HG03175 (cell line): Measurements from ENCODE around the gene SLC30A1.

Experiments used
- ATAC-seq: cut with Tn5 transposase; IDR thresholded peaks from one replicate; pipeline ENCODE4 v1.9.1; 2021; ENCODE audit warnings: mild to moderate bottlenecking, moderate library complexity; ENCODE audit not compliant: unreplicated experiment

Gene SLC30A1

DNA sequence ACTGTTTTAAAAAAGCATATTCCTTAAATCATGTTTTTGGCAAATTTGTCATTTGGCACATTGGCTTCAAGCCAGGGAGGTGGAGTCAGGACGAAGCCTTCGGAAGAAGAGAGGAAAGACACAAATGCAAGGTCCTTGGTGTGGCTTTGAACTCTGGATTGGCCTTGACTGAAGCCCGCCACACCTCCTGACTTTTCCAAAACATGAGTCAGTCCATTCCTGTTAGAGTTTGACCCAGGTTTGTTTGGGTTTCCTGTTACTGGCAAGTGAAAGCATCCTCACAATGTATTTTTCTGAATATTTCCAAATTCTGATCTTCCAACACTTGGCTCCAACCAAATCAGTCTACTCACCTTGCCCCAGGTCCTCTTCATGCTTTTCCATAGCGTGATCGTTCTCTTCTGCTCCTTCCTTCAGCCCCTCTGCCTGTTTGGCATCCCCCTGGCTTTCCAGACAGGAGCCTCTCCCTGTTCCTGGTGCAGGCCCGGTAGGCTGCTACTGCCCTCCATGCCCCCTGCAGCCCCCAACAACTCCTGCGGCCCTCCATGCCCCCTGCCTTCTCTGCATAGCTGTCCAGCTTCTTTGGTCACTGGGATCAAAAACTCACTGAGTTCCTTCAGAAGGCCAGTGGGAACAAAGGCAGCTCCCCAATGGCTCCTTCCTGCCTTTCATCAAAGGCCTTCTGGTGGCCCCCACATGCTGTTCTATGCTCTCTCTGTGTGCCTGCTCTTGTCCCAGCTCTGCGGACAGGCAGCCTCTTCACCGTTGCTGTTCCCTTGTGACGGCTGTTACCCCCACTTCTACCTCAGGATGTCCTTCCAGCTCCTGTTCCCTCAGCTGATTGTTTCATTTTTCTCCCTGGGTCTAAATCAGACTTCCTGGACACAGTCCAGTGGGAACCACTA is 30.4 kb upstream of the SLC30A1 start:
- ATAC-seq: no peak

DNA sequence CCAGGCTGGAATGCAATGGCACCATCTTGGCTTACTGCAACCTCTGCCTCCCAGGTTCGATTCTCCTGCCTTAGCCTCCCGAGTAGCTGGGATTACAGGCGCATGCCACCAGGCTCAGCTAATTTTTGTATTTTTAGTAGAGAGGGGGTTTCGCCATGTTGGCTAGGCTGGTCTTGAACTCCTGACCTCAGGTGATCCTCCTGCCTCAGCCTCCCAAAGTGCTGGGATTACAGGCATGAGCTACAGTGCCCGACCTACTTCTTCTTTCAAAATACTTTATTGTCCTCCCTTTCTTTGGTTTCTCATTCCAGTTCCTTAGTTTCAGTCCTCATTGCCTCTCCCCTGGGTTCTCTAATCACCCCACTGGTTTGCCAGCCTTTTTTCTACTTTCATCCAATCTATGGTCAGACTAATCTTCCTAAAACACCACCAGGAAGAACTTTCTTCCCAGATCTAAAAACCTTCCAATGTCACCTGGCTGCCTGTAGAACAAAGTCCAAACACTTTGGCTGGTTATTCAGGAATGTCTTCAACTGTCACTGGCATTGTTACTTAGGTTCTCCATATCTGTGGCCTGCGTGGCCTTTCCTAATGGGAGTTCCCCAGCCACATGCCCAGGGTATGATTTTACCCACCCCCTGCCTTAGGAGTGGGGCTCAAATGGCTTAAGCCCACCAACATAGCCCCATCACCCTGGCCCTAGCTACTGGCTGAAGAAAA is 29.0 kb upstream of the SLC30A1 start:
- ATAC-seq: no peak

DNA sequence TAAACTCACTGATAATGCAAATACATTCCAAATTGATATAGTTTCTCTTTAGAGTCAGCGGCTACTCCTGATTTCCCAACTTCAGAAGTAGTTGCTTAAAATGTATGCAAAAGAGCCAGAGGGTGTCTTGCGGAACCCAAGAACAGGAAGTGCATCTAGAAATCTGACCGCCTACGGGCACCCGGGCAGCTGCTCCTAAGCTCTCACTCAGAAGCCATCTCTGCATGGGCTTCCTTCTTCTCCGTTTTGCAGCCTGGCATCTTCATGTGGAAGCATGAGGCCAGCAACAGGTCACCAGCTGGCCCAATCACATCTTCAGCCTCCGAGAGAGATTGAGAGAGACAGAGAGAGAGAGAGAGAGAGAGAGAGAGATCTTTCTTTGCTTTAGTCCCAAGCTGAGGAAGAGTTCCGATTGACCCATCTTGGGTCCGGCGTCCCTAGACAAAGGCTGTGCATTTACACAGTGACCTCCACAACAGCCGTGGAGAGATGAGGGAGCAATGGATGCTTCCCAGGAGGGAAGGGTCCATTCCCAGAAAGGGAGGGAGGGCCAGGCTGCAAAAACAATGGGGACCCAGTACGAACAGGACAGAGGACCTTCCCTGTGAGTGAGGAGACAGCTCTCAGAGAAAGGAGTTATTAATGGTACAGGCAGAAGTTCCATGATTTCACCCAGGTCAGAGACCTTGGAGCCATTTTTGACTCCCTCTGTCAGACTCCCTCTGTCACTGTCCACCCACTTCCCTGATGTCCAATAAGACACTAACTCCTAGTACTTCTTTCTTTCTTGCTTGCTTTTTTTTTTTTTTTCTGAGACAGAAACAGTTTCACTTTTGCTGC is 28.2 kb upstream of the SLC30A1 start:
- ATAC-seq: peak; percentile 94

- peak; percentile 94 for ATAC-seq
These were observed 27.5 kb upstream of the SLC30A1 start for GRCh38 chr1:211606332-211606913.

GRCh38 chr1:211605603-211606331 is 26.8 kb upstream of the SLC30A1 start:
- no peak for ATAC-seq

GRCh38 chr1:211605034-211605433 is 26.1 kb upstream of the SLC30A1 start:
- no peak for ATAC-seq

- no peak for ATAC-seq
These were observed 25.6 kb upstream of the SLC30A1 start for GRCh38 chr1:211604548-211604947.

GRCh38 chr1:211603713-211604112 is 24.8 kb upstream of the SLC30A1 start:
- no peak for ATAC-seq

DNA sequence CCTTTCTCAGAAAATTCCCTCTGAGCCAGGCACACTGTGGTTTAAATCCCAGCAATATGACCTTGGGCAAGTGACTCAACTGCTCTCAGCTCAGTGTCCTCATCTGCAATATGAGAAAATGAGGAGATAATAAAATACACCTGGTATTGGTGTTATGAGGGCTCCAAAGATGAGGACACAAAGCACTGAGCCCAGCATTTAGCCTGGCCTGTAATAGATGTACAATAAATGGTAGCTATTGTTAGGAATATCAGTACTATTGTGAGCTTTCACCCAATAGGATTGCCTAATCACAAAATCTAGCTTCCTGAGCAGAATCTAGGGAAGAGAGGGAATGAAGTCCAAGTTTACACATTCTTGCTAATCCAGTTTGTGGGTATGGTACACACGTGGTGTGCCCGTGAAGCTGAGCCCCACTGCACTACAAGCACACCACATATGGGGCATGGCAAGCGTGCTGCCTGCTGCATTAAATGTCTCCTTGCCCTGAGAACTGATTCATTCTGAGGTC is 24.3 kb upstream of the SLC30A1 start:
- ATAC-seq: no peak

- ATAC-seq: no peak
These were observed 23.2 kb upstream of the SLC30A1 start for GRCh38 chr1:211601982-211602670.

DNA sequence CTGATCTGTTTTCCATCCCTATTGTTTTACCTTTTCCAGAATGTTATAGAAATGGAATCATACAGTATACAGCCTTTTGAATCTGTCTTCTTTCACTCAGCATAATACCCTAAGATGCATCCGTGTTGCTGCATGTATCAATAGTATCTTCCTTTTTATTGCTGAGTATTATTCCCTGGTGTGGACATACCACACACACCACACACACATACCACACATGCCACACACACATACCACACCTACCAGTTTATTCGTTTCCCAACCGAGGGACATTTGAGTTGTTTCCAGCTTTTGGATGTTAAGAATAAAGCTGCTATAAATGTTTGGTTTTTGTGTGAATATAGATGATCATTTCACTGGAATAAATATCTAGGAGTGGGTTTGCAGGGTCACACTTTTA is 22.2 kb upstream of the SLC30A1 start:
- no peak for ATAC-seq

DNA sequence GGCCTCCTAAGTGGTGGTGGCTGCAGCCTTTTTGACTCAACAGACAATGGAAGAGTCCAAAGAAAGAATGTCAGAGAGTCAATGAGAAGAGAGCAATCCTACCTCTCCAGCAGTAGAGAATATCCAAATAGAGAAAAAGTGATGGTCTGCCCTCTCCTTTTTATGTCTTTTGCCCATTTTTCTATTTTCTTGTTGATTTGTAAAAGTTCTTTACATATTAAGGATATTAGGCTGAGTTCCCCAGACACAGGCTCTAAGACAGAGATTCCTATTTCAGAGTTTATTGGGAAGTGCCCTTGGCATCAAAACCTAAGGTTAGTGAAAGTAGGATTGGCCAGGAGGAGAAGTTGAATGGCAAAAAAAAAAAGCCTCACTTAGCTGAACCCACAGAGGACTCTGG is 20.3 kb upstream of the SLC30A1 start:
- ATAC-seq: no peak

DNA sequence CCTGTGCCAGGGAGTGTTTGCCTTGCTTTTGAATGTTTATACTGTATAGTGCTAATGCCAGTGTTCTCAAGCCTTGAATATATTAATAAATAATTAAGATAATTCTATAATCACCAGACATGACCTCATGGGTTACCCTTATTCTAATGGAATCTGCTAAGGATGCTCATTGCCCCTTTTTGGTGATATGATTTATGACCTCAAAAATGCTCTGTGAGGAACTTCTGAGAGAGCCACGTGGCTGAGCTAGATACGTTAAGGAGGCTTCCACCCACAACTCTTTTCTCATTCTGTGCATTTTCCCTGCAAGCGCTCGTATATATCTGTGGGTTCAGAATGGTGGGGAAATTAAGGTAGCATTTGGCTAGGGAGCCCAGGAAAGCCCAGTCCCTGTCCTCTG is 19.6 kb upstream of the SLC30A1 start:
- no peak for ATAC-seq

GRCh38 chr1:211596418-211597181 is 17.6 kb upstream of the SLC30A1 start:
- ATAC-seq: no peak

DNA sequence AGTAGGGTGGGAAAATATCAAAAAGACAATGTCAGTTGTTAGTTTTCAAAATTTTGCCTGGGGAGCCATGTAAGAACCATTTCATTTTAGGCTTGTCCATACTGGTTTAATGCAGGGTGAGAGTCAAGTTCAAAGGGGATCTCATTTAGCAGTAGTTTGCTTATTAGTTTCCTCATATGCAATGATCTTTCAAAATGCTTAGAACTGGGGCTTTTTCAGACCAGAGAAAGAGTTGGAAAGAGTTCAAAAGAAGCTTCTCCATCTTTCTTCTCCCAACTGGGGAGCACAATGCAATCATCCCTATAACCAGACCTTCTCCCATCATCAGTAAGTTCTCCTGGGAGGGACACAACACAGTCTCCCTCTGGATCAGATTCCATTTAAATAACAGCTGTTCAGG is 16.5 kb upstream of the SLC30A1 start:
- no peak for ATAC-seq

DNA sequence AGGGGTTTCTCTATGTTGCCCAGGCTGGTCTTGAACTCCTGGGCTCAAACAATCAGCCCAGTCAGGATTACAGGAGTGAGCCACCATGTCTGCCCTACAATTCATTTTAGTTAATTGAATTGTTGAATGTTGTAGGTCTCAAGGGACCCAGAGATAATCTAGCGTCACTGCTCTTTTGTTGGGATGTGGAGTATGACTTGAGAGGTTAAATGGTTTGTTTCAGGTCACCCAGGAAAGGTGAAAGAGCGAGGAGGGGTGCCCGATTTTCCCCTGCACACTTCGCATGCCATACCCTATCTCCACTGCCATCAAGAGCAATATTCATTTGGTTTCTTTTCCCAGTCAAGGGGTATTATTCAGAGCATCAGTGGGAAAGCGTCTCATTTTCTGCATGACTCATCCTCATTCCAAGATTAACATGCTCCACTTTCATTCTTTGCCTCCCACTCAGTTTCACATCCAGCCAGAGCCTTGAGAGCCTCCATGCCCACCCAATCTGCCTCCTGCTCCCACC is 13.1 kb upstream of the SLC30A1 start:
- ATAC-seq: no peak

- ATAC-seq: no peak
These were observed 11.1 kb upstream of the SLC30A1 start for GRCh38 chr1:211589782-211590721.
